Measurements from ENCODE around the gene ANKRD27.

ANKRD27 gene

GRCh38 chr19:32570081-32570785 lies 104.7 kb downstream of the ANKRD27 start (continued):
- TF ChIP-seq, protein P1, sequence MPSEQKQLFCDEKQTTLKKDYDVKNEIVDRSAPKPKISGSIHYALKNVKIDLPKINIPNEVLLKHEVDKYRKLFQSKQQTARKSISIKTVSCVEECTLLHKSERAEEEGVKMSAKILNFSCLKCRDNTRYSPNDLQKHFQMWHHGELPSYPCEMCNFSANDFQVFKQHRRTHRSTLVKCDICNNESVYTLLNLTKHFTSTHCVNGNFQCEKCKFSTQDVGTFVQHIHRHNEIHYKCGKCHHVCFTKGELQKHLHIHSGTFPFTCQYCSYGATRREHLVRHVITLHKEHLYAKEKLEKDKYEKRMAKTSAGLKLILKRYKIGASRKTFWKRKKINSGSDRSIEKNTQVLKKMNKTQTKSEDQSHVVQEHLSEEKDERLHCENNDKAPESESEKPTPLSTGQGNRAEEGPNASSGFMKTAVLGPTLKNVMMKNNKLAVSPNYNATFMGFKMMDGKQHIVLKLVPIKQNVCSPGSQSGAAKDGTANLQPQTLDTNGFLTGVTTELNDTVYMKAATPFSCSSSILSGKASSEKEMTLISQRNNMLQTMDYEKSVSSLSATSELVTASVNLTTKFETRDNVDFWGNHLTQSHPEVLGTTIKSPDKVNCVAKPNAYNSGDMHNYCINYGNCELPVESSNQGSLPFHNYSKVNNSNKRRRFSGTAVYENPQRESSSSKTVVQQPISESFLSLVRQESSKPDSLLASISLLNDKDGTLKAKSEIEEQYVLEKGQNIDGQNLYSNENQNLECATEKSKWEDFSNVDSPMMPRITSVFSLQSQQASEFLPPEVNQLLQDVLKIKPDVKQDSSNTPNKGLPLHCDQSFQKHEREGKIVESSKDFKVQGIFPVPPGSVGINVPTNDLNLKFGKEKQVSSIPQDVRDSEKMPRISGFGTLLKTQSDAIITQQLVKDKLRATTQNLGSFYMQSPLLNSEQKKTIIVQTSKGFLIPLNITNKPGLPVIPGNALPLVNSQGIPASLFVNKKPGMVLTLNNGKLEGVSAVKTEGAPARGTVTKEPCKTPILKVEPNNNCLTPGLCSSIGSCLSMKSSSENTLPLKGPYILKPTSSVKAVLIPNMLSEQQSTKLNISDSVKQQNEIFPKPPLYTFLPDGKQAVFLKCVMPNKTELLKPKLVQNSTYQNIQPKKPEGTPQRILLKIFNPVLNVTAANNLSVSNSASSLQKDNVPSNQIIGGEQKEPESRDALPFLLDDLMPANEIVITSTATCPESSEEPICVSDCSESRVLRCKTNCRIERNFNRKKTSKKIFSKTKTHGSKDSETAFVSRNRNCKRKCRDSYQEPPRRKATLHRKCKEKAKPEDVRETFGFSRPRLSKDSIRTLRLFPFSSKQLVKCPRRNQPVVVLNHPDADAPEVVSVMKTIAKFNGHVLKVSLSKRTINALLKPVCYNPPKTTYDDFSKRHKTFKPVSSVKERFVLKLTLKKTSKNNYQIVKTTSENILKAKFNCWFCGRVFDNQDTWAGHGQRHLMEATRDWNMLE (tag by site-specific recombination; conservative IDR thresholded peaks at IDR 0.05; ENCODE audit: low read depth) = no peak
- no peak for TF ChIP-seq FEZF1 (tag by site-specific recombination; IDR thresholded peaks at IDR 0.05)
- no peak for TF ChIP-seq ZNF521 (tag by site-specific recombination; IDR thresholded peaks at IDR 0.05)
- TF ChIP-seq MZF1 (tag by site-specific recombination; IDR thresholded peaks at IDR 0.05; ENCODE audit: borderline replicate concordance) = no peak
- TF ChIP-seq, protein P2, sequence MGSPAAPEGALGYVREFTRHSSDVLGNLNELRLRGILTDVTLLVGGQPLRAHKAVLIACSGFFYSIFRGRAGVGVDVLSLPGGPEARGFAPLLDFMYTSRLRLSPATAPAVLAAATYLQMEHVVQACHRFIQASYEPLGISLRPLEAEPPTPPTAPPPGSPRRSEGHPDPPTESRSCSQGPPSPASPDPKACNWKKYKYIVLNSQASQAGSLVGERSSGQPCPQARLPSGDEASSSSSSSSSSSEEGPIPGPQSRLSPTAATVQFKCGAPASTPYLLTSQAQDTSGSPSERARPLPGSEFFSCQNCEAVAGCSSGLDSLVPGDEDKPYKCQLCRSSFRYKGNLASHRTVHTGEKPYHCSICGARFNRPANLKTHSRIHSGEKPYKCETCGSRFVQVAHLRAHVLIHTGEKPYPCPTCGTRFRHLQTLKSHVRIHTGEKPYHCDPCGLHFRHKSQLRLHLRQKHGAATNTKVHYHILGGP (tag by site-specific recombination; IDR thresholded peaks at IDR 0.05) = no peak
- TF ChIP-seq ZNF202 (tag by site-specific recombination; IDR thresholded peaks at IDR 0.05; ENCODE audit: borderline replicate concordance) = no peak
- TF ChIP-seq ZNF26 (tag by site-specific recombination; IDR thresholded peaks at IDR 0.05) = no peak
- no peak for TF ChIP-seq REST (tag by site-specific recombination; IDR thresholded peaks at IDR 0.05)
- no peak for TF ChIP-seq ZNF561 (tag by site-specific recombination; IDR thresholded peaks at IDR 0.05; ENCODE audit: borderline replicate concordance)
- TF ChIP-seq ZNF211 (tag by site-specific recombination; IDR thresholded peaks at IDR 0.05; ENCODE audit: low read depth) = no peak
- no peak for TF ChIP-seq ZNF416 (tag by site-specific recombination; IDR thresholded peaks at IDR 0.05)
- no peak for TF ChIP-seq ZNF626 (tag by site-specific recombination; IDR thresholded peaks at IDR 0.05)
- TF ChIP-seq ZNF433 (tag by site-specific recombination; IDR thresholded peaks at IDR 0.05; ENCODE audit: low read depth) = 0 out of 2 replicates have a peak, but pooled peaks have one; percentile 12
- TF ChIP-seq, protein P3, sequence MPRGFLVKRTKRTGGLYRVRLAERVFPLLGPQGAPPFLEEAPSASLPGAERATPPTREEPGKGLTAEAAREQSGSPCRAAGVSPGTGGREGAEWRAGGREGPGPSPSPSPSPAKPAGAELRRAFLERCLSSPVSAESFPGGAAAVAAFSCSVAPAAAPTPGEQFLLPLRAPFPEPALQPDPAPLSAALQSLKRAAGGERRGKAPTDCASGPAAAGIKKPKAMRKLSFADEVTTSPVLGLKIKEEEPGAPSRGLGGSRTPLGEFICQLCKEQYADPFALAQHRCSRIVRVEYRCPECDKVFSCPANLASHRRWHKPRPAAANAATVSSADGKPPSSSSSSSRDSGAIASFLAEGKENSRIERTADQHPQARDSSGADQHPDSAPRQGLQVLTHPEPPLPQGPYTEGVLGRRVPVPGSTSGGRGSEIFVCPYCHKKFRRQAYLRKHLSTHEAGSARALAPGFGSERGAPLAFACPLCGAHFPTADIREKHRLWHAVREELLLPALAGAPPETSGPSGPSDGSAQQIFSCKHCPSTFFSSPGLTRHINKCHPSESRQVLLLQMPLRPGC (tag by site-specific recombination; IDR thresholded peaks at IDR 0.05) = no peak
- no peak for TF ChIP-seq KLF7 (tag by site-specific recombination; IDR thresholded peaks at IDR 0.05; ENCODE audit: borderline replicate concordance)
- TF ChIP-seq MEIS1 (CRISPR knock-in tag; IDR thresholded peaks at IDR 0.05; ENCODE audit: borderline replicate concordance) = no peak
- TF ChIP-seq ZNF623 (tag by site-specific recombination; IDR thresholded peaks at IDR 0.05) = no peak
- TF ChIP-seq, protein P4, sequence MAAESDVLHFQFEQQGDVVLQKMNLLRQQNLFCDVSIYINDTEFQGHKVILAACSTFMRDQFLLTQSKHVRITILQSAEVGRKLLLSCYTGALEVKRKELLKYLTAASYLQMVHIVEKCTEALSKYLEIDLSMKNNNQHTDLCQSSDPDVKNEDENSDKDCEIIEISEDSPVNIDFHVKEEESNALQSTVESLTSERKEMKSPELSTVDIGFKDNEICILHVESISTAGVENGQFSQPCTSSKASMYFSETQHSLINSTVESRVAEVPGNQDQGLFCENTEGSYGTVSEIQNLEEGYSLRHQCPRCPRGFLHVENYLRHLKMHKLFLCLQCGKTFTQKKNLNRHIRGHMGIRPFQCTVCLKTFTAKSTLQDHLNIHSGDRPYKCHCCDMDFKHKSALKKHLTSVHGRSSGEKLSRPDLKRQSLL (tag by site-specific recombination; IDR thresholded peaks at IDR 0.05) = no peak
- no peak for TF ChIP-seq ZNF133 (tag by site-specific recombination; IDR thresholded peaks at IDR 0.05)
- TF ChIP-seq, protein P5, sequence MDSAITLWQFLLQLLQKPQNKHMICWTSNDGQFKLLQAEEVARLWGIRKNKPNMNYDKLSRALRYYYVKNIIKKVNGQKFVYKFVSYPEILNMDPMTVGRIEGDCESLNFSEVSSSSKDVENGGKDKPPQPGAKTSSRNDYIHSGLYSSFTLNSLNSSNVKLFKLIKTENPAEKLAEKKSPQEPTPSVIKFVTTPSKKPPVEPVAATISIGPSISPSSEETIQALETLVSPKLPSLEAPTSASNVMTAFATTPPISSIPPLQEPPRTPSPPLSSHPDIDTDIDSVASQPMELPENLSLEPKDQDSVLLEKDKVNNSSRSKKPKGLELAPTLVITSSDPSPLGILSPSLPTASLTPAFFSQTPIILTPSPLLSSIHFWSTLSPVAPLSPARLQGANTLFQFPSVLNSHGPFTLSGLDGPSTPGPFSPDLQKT (IDR thresholded peaks at IDR 0.05; ENCODE audit: borderline replicate concordance, low read depth, low read length) = no peak
- TF ChIP-seq ZNF529 (tag by site-specific recombination; IDR thresholded peaks at IDR 0.05; ENCODE audit: insufficient replicate concordance) = no peak
- no peak for TF ChIP-seq TCF7L2 (IDR thresholded peaks at IDR 0.05; ENCODE audit: borderline replicate concordance, low read depth, low read length)
- TF ChIP-seq ZNF621 (tag by site-specific recombination; IDR thresholded peaks at IDR 0.05) = no peak
- no peak for TF ChIP-seq ZNF157 (tag by site-specific recombination; IDR thresholded peaks at IDR 0.05)

Data from HEK293 (cell line).